ENCODE measurements around the gene KCNH1.

DNA sequence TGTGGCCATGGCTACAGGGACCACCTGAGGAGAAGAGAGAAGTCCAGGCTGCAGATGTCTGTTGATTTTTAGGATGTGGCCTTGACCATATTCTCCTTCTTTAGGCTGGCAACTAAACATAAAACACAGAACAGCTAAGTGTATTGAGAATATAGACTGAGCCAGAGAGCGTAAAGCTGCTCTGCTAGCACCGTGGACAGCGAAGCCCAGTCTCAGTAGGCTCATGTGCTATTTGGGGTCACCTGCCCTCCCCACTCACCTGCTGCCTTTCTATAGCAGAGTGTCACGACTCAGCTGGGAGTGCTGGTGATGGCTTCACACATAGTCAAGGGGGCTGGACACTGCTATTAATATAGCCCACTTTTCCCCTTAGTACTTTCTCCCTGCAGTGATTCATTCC lies 278.5 kb downstream of the KCNH1 start:
- TF ChIP-seq CTCF (conservative IDR thresholded peaks at IDR 0.05) (no peak), ZFX (IDR thresholded peaks at IDR 0.05) (no peak)
